ENCODE results near the gene RNASET2.

- TF ChIP-seq, protein P1, sequence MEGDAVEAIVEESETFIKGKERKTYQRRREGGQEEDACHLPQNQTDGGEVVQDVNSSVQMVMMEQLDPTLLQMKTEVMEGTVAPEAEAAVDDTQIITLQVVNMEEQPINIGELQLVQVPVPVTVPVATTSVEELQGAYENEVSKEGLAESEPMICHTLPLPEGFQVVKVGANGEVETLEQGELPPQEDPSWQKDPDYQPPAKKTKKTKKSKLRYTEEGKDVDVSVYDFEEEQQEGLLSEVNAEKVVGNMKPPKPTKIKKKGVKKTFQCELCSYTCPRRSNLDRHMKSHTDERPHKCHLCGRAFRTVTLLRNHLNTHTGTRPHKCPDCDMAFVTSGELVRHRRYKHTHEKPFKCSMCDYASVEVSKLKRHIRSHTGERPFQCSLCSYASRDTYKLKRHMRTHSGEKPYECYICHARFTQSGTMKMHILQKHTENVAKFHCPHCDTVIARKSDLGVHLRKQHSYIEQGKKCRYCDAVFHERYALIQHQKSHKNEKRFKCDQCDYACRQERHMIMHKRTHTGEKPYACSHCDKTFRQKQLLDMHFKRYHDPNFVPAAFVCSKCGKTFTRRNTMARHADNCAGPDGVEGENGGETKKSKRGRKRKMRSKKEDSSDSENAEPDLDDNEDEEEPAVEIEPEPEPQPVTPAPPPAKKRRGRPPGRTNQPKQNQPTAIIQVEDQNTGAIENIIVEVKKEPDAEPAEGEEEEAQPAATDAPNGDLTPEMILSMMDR (IDR thresholded peaks at IDR 0.05), result no peak
- no peak for TF ChIP-seq POLR2A (IDR thresholded peaks at IDR 0.05)
Measured at GRCh38 chr6:166931426-166931970, 24.9 kb downstream of the RNASET2 start.

Measured in adrenal gland (tissue), 5 donors.